ACC112 (cell line): Measurements from ENCODE around the gene PLA2R1.

ENCODE experiments used
- H2AFZ ChIP-seq: fragments of 200-600 bp; sonication (generic); one replicate; pipeline ENCODE4 v1.6.0; 2017; ENCODE audit warnings: antibody characterized with exemption, low read length; ENCODE audit not compliant: unreplicated experiment
- H3K27ac ChIP-seq: fragments of 200-600 bp; sonication (generic); 2 replicates; pipeline ENCODE4 v1.5.1; 2014; ENCODE audit warnings: low read depth, mild to moderate bottlenecking, antibody characterized with exemption, low read length, moderate library complexity
- H3K27me3 ChIP-seq: fragments of 200-600 bp; sonication (generic); 2 replicates; pipeline ENCODE4 v1.6.1; 2014; ENCODE audit warnings: mild to moderate bottlenecking, antibody characterized with exemption, low read length, moderate library complexity, mixed read lengths; ENCODE audit not compliant: insufficient read depth
- H3K36me3 ChIP-seq: fragments of 200-600 bp; sonication (generic); 2 replicates; pipeline ENCODE4 v1.6.1; 2016; ENCODE audit warnings: mild to moderate bottlenecking, antibody characterized with exemption, low read length, moderate library complexity, mixed read lengths; ENCODE audit not compliant: insufficient read depth
- H3K4me1 ChIP-seq: fragments of 200-600 bp; sonication (generic); one replicate; pipeline ENCODE4 v1.6.1; 2016; ENCODE audit warnings: low read length, mixed read lengths; ENCODE audit not compliant: insufficient read depth, unreplicated experiment, control insufficient read depth
- H3K4me3 ChIP-seq: fragments of 200-600 bp; sonication (generic); 2 replicates; pipeline ENCODE4 v1.5.1; 2014; ENCODE audit warnings: mild to moderate bottlenecking, low read depth, low read length
- H3K79me2 ChIP-seq: fragments of 200-600 bp; sonication (generic); one replicate; pipeline ENCODE4 v1.6.0; 2016; ENCODE audit warnings: low read length; ENCODE audit not compliant: control insufficient read depth, unreplicated experiment, insufficient read depth

PLA2R1 gene

DNA sequence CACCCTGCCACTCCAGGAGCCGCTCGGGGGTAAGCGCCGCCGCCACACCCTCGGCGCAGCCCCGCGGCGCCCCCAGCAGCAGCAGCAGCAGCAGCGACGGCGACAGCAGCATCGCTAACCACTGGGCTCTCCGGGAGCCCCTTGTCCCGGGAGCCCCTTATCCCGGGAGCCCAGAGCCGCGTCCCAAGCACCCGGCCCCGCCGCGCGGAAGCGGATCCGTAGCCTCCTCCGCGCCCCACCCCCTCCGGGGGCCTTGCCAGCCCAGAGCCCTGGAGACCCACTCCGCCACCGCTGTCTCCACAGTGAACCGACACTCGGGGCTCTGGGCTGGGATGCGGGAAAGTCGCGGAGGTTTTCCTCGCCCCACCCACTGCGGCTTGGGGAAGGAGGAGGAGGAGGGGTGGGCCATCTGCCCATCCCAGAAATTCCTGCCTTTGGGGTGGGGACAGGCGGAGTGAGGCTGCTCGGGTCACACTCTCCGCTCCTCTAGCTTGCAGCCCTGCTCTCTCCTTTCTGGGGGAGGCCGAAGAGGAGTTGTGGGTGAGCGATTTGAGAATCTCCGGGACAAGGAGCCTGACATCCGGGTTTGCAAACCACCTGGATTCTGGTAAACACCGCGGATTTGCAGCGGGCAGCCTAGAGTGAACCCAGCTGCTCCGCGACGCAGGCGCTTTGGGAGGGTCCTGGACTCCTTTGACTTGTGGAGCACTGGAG is at the start of gene PLA2R1:
Gene PLA2R1, minus strand, starts transcription at position 324 of the 714 bp plus-strand sequence. Its CDS starts 212 bp downstream, at position 112.
- Histone ChIP-seq H2AFZ (peak within 1 kb of the TSS; percentile 97), H3K4me1 (peaks cover 6% of the 10 kb centered on the region), H3K79me2 (peaks cover 9% of the 10 kb centered on the region), H3K36me3 (no peaks in the 10 kb centered on the region), H3K4me3 (peak within 1 kb of the TSS; percentile 84), H3K27me3 (no peaks in the 10 kb centered on the region), H3K27ac (no peak within 1 kb of the TSS)

DNA sequence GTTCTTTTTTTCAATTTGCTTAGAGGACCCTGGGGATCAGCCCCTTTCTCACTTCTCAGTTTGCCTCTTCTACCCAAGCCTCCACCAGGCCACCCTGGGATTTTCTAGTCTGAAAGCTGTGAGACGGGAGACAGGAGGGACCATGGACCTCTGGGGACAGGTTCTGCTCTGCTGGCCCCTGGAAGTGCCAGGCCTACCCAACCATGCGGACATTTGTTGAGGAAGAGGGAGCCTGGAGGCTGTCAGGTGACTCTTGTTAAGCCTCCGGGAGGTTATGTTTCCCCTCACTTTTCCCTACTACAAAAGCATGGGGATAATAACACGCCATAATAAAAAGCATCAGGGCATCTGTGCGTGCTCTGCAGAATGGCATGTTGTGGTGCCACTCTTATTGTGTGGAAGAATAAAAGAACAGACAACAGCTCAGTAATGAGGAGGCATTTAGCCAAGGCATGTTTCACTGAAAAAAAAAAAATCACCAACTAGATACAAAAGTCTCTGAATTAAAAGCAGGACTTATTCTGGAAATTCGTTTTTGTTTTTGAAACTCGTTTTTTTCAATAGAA is 48.3 kb upstream of the PLA2R1 start:
- H3K36me3 ChIP-seq, result no peaks in the 10 kb centered on the region
- H3K27ac ChIP-seq, result no peak overlapping the region
- no peak overlapping the region for H3K4me3 ChIP-seq
- peak overlapping the region; percentile 36 for H2AFZ ChIP-seq
- no peaks in the 10 kb centered on the region for H3K27me3 ChIP-seq
- no peaks in the 10 kb centered on the region for H3K79me2 ChIP-seq
- peaks cover 5% of the 10 kb centered on the region for H3K4me1 ChIP-seq

GRCh38 chr2:160109939-160110673 is 47.7 kb upstream of the PLA2R1 start:
- H3K79me2 ChIP-seq, result no peaks in the 10 kb centered on the region
- H3K4me3 ChIP-seq, result no peak overlapping the region
- peaks cover 5% of the 10 kb centered on the region for H3K4me1 ChIP-seq
- peak overlapping the region; percentile 36 for H2AFZ ChIP-seq
- no peaks in the 10 kb centered on the region for H3K27me3 ChIP-seq
- H3K27ac ChIP-seq, result no peak overlapping the region
- H3K36me3 ChIP-seq, result no peaks in the 10 kb centered on the region

- Histone ChIP-seq H3K27me3 (no peaks in the 10 kb centered on the region), H3K36me3 (no peaks in the 10 kb centered on the region), H3K4me1 (peaks cover 5% of the 10 kb centered on the region), H3K27ac (no peak overlapping the region), H2AFZ (no peak overlapping the region), H3K4me3 (no peak overlapping the region), H3K79me2 (no peaks in the 10 kb centered on the region)
Measured at GRCh38 chr2:160109243-160109642, 46.8 kb upstream of the PLA2R1 start.

DNA sequence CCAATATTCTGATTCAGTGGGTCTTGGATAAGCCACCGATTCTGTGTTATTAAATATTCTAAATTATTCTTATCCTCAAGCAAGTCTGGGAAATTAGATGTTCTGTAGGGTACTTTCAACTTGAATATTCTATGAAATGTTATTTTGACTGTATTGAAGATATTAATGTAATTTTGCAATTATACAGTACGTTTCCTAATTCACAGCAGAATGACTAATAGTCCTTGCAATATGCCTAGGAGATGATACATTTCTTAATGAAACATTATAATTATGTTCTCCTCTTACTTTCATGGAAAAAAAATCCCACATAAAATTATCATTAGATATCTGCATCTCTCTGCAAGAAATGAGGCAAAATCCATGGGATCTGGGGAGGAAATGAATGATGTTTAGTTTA is 46.2 kb upstream of the PLA2R1 start:
- H2AFZ ChIP-seq, result no peak overlapping the region
- H3K27ac ChIP-seq, result no peak overlapping the region
- H3K4me3 ChIP-seq, result no peak overlapping the region
- no peaks in the 10 kb centered on the region for H3K79me2 ChIP-seq
- no peaks in the 10 kb centered on the region for H3K36me3 ChIP-seq
- H3K27me3 ChIP-seq, result no peaks in the 10 kb centered on the region
- H3K4me1 ChIP-seq, result peaks cover 5% of the 10 kb centered on the region

DNA sequence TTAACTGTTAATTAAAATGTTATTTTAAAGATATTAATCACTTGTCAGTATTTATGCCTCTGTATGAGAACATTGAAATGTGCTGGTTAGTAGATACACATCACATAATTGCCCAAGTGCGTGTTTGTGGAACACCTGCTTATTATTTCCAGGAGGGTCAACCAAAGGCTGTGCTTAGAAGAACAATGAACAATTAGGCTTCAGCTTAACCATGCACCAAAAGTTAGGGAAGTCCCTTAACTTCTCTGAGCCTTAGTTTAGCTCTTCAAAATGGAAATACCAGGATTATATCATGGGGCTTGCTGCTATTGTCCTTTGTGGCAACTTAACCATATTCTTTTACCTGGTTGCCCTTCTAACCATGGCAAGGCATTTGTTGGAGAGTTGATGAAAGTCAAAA is 43.0 kb upstream of the PLA2R1 start:
- Histone ChIP-seq H3K4me1 (peaks cover 5% of the 10 kb centered on the region), H3K4me3 (no peak overlapping the region), H3K27ac (no peak overlapping the region), H3K36me3 (no peaks in the 10 kb centered on the region), H2AFZ (no peak overlapping the region), H3K27me3 (no peaks in the 10 kb centered on the region), H3K79me2 (no peaks in the 10 kb centered on the region)

DNA sequence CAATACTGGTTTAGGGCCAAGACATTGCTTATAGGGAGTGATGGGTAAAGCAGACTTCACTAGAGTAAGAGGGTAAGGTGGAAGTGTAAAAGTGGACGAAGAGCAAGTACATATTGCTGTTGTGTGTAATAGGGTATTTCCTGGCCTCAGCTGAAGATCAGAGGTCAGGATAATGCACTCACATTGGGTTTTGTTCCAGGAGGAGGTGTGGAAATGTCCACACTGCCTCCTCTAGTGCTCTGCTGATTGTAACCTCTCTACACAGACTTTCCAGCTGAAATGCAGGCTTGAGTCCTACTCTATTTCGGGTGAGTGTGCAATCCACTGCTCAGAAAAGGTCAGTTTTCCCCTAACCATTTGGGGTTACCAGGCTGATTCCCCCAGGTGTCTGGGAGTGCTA is 41.7 kb upstream of the PLA2R1 start:
- Histone ChIP-seq H3K79me2 (no peaks in the 10 kb centered on the region), H3K4me1 (no peaks in the 10 kb centered on the region), H3K4me3 (no peak overlapping the region), H3K27me3 (no peaks in the 10 kb centered on the region), H3K36me3 (no peaks in the 10 kb centered on the region), H2AFZ (no peak overlapping the region), H3K27ac (no peak overlapping the region)

GRCh38 chr2:160097326-160097725 is 34.9 kb upstream of the PLA2R1 start:
- Histone ChIP-seq H3K36me3 (no peaks in the 10 kb centered on the region), H3K27me3 (no peaks in the 10 kb centered on the region), H3K4me1 (no peaks in the 10 kb centered on the region), H3K27ac (no peak overlapping the region), H3K4me3 (no peak overlapping the region), H3K79me2 (no peaks in the 10 kb centered on the region), H2AFZ (no peak overlapping the region)

DNA sequence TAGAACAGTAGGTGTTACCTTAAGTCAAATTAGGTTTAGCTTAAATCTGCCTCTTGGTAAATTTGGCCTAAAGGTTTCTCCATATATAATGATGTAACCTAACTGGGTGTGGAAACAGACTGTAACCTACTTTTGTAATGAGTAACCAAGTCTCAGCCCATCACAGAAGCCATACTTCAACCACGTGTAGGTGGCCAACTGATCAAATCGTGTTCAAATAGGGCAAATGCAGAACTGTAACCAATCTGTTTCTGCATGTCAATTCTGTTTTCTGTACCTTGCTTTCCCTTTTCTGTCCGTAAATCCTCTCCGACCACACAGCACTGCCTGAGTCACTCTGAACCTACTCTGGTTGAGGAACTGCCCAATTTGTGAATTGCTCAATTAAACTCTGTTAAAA is 34.0 kb upstream of the PLA2R1 start:
- H3K79me2 ChIP-seq, result no peaks in the 10 kb centered on the region
- no peak overlapping the region for H3K27ac ChIP-seq
- H3K4me1 ChIP-seq, result peaks cover 5% of the 10 kb centered on the region
- no peaks in the 10 kb centered on the region for H3K36me3 ChIP-seq
- H3K4me3 ChIP-seq, result no peak overlapping the region
- H2AFZ ChIP-seq, result no peak overlapping the region
- H3K27me3 ChIP-seq, result no peaks in the 10 kb centered on the region

- Histone ChIP-seq H3K79me2 (no peaks in the 10 kb centered on the region), H2AFZ (no peak overlapping the region), H3K27me3 (no peaks in the 10 kb centered on the region)
Measured at GRCh38 chr2:160092445-160092844, 30.0 kb upstream of the PLA2R1 start.

DNA sequence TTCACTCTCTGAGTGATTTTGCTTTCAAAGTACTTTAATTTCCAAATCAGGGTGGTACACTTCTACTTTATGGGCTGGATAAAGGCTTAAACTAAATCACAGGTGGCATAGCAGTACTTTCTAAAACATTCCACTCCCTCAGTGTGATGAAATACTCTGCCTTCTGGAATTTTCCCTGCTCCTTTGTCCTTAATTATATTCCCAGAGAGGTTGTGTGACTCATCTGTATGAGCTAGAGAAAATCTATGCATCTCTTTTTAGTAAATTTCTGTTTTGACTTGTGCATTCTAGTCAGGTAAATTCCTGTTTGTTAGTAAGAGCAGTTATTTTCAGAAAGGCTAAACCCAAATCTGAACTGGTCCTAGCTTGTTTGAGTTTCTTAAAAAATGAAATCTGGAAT is 29.0 kb upstream of the PLA2R1 start:
- Histone ChIP-seq H3K36me3 (no peaks in the 10 kb centered on the region), H3K27ac (no peak overlapping the region), H3K79me2 (no peaks in the 10 kb centered on the region), H3K27me3 (no peaks in the 10 kb centered on the region), H3K4me1 (peaks cover 11% of the 10 kb centered on the region), H2AFZ (peak overlapping the region; percentile 10), H3K4me3 (no peak overlapping the region)

More at GRCh38 chr2:160092445-160092844, 30.0 kb upstream of the PLA2R1 start:
- Histone ChIP-seq H3K4me1 (peaks cover 11% of the 10 kb centered on the region), H3K27ac (no peak overlapping the region), H3K36me3 (no peaks in the 10 kb centered on the region), H3K4me3 (no peak overlapping the region)
